GM21423 (cell line): ENCODE measurements around the gene TYW1.
"Not testable (repeated sequence)": the region's sequence is repeated elsewhere in the genome, so short reads cannot be mapped to it uniquely, and the experiment has no call there.

ENCODE experiments used
- ATAC-seq: cut with Tn5 transposase; IDR thresholded peaks from one replicate; pipeline ENCODE4 v1.9.1; 2021; ENCODE audit warnings: mild to moderate bottlenecking, moderate library complexity; ENCODE audit not compliant: unreplicated experiment

Gene TYW1

GRCh38 chr7:67233506-67233905, 236.9 kb downstream of the TYW1 start:
- not testable (repeated sequence) for ATAC-seq

- ATAC-seq: not testable (repeated sequence)
Measured at GRCh38 chr7:67236216-67236615, 239.6 kb downstream of the TYW1 start.

- ATAC-seq: not testable (repeated sequence)
Measured at GRCh38 chr7:67242871-67243270, 246.2 kb downstream of the TYW1 start.

GRCh38 chr7:67248364-67248763, 251.7 kb downstream of the TYW1 start:
- ATAC-seq: not testable (repeated sequence)

GRCh38 chr7:67251986-67252558, 255.4 kb downstream of the TYW1 start:
- no peak for ATAC-seq

GRCh38 chr7:67255076-67255475, 258.4 kb downstream of the TYW1 start:
- not testable (repeated sequence) for ATAC-seq

GRCh38 chr7:67257779-67258178, 261.1 kb downstream of the TYW1 start:
- ATAC-seq: not testable (repeated sequence)

GRCh38 chr7:67259363-67259762, 262.7 kb downstream of the TYW1 start:
- not testable (repeated sequence) for ATAC-seq

- ATAC-seq: not testable (repeated sequence)
Measured at GRCh38 chr7:67260166-67260586, 263.5 kb downstream of the TYW1 start.

GRCh38 chr7:67264000-67264399, 267.4 kb downstream of the TYW1 start:
- ATAC-seq: not testable (repeated sequence)

GRCh38 chr7:67266070-67266469, 269.4 kb downstream of the TYW1 start:
- not testable (repeated sequence) for ATAC-seq

- ATAC-seq: no peak
Measured at GRCh38 chr7:67267914-67268313, 271.3 kb downstream of the TYW1 start.

GRCh38 chr7:67269916-67270315, 273.3 kb downstream of the TYW1 start:
- ATAC-seq: not testable (repeated sequence)
